ENCODE measurements around the gene PRKAG2.

Gene PRKAG2

GRCh38 chr7:151864081-151864480 is 12.8 kb downstream of the PRKAG2 start:
- DNase-seq = no peak

- DNase-seq = no peak
These were observed 13.4 kb downstream of the PRKAG2 start for GRCh38 chr7:151863386-151864079.

GRCh38 chr7:151862606-151863381 is 14.1 kb downstream of the PRKAG2 start:
- no peak for DNase-seq

GRCh38 chr7:151861881-151862280 is 15.0 kb downstream of the PRKAG2 start:
- no peak for DNase-seq

DNA sequence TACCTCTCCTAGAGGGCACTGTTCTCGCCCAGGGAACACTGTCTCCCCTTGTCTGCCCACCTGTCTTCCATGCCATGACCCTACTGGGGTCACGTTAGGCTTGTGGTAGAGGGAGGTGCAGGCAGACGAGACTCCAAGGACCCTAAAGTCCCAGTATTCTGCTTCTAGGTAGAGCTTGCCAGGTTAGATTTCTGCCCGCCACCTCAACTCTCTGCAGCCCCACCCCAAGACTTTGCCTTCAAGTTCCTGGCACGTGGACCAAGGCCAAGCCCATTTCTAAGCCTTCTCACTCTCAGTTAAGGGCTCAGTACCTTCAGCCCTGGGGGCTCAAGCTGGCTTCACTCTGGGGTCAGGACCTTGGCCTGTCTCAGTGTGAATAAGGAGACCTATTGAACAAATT is 16.1 kb downstream of the PRKAG2 start:
- no peak for DNase-seq

DNA sequence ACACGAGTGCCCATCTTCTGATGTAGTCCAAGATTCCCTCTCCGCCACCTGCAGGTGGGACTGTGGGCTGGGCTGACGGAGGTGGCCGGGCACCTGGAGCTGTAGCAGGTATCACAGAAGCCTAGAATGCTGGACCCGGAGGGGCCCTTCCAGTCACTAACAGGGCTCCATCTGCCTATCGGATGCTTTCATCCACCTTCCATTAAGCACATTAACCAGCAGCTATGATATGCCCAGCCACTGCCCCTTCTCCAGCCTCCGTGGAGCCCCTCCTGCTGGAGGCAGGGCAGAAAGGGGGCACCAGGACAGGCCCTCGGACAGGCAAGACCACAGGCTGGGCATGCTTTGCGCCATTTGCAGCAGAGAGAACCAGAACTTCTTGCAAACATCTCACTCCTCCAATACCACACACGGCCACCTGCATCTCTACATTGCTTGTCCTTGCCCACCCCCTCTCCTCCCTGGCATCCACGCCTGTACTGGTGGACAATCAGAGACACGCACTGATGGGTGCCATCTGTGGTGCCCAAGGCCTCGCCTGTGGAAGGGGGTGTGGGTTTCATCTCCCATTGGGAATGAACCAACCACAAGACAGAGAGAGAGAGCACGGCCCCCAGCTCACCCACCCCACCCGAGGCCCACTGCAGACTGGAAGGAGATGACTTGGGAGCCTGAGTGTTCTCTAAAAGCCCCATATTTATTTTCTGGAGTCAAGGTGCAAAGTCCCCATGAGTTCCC is 16.8 kb downstream of the PRKAG2 start:
- DNase-seq = no peak

DNA sequence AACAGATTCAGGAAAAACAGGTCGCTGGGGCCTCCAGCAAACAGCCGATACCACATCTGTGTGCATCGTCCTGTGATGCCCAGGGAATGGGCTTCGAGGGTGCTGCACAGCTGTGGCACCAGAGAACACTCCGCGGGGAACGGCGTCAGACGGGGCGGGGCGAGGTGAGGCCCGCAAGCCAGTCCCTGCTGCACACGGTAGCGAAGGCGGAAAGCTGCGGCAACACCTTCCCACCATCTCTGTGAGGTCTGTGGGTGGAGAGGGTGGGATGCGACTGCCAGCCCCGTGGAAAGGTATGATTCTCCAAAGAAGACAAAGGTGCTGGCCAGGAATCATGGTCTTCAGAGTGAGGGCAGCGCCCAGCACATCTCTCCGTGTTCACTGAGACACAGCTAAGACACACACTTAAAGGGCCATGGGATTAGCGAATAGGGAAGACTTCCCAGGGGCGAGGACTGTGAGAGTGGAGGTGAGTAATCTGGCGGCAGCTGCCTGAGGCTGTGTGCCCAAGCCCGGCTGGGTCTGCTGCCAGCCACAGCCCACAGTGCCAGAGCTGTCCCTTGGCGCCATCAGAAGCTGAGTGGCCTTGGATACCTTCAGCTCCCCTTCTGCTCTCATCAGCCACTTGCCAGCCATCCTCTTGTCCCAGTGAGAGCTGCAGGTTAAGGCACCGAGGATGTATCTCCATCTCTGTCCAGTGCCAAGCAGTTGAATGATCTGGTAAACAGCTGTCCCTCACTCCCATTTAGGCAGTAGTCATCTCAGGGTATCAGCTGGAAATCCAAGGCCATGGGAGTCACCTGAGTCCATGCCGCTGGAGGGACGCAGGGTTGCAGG is 17.6 kb downstream of the PRKAG2 start:
- DNase-seq = no peak

GRCh38 chr7:151858456-151858855 is 18.5 kb downstream of the PRKAG2 start:
- no peak for DNase-seq

DNA sequence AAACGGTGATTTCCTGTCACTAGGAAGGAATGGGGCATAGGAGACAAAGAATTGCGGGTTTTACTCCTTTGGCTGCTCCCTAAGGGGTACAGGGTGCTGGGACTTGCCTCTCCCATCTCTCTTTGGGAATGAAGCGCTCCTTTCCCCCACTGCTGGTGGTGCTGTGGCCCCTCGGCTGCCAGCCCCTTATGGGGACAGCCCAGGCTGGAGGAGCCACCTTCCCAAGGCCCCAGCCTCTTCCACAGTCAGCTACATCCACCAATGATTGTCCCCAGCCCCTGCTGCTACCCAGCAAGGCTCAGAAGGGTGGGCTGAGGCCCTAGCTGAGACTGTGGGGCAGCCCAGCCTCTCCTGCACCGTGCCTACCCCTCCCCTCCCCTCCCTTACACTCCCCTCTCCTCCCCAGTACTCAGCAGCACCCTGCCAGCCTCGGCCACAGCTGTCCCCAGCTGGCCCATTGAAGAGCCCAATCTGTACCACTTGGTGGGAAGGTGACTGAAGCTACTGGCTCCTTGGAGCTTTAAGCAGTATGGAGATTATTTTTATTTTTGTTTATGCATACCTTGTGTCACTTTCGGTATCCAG is 19.0 kb downstream of the PRKAG2 start:
- DNase-seq = no peak

DNA sequence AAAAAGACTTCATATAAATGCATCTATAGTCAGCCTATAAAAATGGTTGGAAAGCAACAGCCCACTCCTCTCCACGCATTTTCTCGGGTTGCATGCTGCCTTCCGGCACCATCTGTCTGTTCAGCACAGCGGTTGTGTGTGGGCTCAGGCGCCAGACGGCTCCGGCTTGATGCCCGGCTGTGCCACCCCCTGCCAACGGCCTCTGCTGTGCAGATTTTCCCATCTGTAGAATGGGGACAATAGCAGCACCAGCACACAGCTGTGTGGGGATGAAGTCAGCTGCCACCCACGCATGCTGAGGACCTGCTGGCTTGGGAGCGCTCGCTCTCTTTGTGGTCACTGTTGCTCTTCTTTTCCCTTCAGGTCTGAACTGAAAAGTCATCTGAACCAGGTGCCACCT is 19.5 kb downstream of the PRKAG2 start:
- no peak for DNase-seq

GRCh38 chr7:151856516-151856915 is 20.4 kb downstream of the PRKAG2 start:
- DNase-seq = no peak

GRCh38 chr7:151856098-151856497 is 20.8 kb downstream of the PRKAG2 start:
- no peak for DNase-seq

GRCh38 chr7:151854720-151855071 is 22.2 kb downstream of the PRKAG2 start:
- no peak for DNase-seq

DNA sequence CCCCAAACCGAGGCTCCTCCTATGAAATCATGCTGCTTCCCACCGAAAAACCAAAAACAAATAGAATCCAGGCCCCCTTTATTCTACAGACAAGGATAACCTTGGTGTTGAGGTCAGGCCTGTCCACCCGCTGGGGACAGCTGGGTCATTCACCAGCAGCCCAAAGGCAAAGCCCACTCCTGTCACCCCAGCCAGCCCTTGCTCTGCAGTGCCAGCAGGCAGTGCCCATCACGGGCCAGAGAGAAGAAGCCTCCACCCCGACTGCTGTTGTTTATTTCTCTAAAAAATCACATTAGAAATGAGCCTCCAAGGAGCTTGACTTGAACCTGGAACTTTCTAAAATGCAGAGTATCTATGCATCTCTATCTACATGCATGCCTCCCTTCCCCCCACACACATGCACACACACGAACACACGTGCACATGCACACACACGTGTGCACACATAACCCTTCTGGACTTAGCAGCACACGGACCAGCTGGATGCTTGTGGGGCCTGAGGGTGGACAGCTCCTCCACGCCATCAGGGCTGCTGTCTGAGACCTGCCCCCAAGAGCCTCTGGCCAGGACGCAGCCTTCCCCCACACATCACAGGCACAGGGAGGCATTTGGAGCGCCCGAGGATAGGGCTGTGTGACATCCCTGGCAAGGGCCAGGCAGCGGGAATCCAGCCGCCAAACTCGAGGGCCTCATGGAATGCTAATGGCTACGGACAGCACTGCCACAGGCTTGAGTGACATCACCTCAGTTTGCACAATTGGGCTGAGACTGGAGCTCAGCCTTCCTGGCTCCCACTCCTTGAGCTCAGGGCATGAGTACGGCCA is 22.8 kb downstream of the PRKAG2 start:
- no peak for DNase-seq

- no peak for DNase-seq
These were observed 24.2 kb downstream of the PRKAG2 start for GRCh38 chr7:151852486-151853396.

DNA sequence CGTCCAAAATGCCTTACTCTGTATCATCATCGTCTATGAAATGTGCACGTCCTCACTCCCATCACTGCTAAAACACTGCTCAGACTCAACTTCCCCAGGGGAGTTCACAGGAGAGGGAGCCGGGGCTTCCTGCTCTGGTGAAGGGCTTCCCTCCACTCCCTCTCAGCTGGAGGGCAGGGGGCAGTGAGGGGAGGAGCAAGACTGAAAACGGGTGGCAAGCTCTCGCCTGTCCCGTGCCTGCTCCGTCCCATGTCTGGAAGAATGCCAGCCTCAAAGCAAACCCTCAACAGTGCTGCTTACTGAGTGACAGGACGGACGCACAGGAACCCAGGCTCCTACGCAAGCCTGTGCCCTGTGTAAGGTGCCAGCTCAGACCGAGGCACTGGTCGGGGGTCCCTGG is 25.1 kb downstream of the PRKAG2 start:
- peak; percentile 11 for DNase-seq

GRCh38 chr7:151851145-151851751 is 25.7 kb downstream of the PRKAG2 start:
- peak; percentile 54 for DNase-seq

DNA sequence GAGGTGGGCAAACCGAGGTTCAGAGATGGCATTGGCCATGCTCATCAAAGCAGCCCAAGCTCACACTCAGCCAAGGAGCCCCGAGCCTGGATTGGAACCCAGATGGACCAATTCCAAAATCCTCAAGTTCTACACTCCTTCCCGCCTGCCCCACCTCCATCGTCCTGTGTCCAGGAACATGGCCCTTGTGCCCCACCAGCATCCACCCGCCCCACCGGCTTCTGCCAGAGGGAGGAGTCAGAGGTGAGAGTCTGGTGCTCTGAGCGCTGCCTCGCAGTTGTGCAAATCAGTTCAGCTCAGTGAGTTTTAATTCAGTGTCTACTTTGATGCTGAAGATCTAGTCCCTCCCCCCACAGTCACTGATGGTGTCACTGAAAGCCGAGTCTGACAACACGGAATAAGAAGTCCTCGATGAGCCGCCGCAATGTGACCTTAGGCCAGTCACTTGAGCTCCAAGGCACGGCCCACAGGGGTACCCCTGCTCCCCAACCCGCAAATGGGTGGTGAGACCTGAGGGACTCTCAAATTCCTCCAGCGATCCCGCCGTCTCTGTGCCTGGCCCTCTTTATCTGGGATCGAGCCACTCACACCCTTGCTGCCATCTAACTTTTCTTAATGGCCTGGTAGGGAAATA is 26.3 kb downstream of the PRKAG2 start:
- DNase-seq = no peak

DNA sequence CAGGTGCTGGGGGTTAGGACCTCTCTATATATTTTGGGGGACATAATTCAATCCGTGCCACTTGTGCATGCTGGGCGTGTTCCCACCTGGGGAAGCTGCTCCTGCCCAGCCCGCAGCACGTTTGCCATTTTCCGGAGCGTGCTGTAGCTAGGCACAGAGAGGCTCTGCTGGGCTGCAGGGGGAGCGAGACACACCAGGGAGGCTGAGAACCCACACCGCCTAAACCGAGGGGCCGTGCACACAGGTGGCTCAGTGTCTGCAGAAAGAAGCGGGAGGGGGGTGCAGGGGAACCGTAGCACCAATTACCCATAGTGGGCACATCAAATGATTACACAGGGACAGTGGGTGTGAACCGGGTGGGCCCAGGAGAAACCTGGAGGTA is 27.0 kb downstream of the PRKAG2 start:
- DNase-seq = no peak

Measured in activated CD4-positive, alpha-beta T cell treated with anti-CD3 and anti-CD28 coated beads, Interleukin-2, Interleukin-6, amounts not matched to agents 100 ng/mL and 50 ng/mL, durations not matched to agents 16 hours and 8 hours (primary cell).